Right hindlimb (tissue), 1 donor: ENCODE results near the gene DIPK1B.

Experiments used
- DNase-seq: peaks from one replicate; pipeline ENCODE4 v3.0.0-alpha.2; 2018

DIPK1B gene

GRCh38 chr9:136721339-136722092, 9.1 kb downstream of the DIPK1B start:
- DNase-seq, result no peak

DNA sequence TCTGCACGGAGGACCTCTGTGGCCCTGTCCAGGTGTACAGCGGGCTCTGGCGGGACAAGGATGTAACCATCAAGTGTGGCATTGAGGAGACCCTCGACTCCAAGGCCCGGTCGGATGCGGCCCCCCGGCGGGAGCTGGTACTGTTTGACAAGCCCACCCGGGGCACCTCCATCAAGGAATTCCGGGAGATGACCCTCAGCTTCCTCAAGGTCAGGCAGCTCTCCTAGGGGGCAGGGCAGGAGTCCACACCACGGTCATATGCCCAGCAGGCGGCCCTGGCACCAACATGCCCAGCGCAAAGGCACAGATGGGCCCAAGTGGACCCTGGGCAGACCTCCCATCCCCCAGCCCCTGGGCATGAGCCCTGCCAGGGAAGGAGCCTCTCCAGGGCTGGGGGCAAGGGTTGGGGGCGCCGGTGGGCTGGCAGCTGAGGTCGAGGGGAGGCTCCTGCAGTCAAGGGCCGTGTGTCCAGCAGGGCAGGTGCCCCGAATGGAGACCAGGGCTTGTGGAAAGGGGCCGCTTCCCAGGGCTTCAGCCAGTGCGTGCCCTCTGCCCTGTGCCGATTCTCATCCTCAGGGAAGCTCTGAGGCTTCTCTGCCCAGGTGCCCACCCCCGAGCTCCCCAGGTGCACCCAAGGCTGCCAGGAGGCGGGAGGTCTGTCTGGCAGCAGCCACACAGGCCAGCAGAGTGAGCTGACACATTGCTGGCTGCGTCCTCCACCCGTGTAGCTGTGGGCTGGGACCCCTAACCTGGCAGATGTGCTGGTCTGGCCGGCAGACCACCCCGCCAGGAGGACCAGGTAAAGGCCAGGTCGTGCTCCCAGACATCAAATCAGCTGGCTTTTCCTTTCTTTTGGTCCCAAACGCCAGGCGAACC, 10.0 kb downstream of the DIPK1B start:
- no peak for DNase-seq

GRCh38 chr9:136722969-136723356, 10.6 kb downstream of the DIPK1B start:
- DNase-seq, result no peak

DNA sequence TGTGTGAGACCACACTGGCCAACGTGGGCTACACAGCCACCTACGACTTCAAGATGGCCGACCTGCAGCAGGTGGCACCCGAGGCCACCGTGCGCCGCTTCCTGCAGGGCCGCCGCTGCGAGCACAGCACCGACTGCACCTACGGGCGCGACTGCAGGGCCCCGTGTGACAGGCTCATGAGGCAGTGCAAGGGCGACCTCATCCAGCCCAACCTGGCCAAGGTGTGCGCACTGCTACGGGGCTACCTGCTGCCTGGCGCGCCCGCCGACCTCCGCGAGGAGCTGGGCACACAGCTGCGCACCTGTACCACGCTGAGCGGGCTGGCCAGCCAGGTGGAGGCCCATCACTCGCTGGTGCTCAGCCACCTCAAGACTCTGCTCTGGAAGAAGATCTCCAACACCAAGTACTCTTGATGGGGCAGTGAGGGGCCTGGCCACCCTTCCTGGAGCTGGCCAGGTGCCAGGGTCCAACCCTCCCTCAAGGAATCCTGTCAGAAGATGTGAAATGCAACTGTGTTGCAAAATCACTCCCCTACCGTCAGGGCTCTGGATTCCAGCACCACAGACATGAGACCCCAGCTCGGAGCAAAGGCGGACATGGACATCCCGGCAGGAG, 11.1 kb downstream of the DIPK1B start:
- no peak for DNase-seq

DNA sequence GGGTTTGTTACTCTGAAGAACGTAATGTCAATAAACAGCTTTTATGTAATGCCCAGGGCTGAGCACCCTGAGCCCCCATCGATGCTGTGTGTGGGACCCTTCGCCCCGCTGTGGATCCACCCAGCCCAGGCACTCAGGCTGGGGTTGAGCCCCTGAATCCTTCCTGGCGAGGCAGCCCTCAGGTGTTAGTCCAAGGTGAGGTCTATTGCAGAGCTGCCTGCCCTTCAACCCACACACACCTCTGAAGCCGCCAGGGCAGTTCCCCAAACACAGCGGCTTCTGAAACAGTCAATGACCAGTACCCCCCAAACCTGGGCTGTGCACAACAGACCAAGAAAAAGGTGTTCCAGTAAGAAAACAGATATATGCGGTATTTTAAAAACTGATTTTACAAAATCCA, 11.6 kb downstream of the DIPK1B start:
- no peak for DNase-seq

DNA sequence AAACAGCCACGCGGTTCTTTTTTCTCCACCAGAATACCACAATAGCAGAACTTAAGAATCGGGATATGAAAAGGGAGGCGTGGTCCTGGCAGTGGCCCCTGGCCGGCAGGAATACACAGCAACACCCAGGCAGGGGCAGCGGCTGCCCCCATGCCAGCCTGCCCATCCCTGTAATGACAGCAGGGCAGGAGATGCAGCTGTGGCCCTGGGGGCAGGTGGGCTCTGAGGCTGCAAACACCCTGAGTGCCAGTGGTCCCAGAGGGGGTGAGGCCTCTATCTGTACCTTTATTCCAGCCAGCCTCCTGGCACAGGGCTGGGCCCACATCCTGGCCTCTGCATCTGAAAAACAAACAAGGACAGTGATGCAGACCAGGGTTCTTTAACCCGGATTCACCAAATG, 12.4 kb downstream of the DIPK1B start:
- no peak for DNase-seq

- DNase-seq, result no peak
These were observed 13.2 kb downstream of the DIPK1B start for GRCh38 chr9:136725612-136726011.

GRCh38 chr9:136726118-136726517, 13.7 kb downstream of the DIPK1B start:
- no peak for DNase-seq

GRCh38 chr9:136726631-136727191, 14.3 kb downstream of the DIPK1B start:
- DNase-seq, result no peak

DNA sequence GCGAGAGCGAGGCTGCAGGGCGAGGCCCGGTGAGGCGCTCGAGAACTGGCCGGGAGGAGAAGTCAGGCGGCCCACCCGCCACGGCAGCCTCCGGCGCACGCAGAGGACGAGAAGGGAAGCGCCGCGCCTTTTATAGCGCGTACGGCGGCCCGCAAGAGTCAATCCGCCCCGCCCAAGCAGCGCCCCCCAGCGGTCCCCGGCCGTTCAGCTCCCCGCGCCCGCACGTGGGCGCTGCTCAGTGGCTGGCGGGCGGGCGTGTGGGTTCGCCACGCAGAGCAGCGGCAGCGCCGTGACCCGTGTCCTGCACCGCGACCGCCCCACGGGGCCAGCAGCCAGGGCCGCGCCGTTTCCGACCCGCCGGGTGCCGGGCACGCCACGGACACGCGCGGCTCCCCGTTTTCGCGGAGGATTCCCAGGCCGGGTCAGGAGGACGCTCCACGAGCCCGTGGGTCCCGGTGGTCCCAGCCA, 15.7 kb downstream of the DIPK1B start:
- peak; percentile 92 for DNase-seq

GRCh38 chr9:136728548-136729123, 16.3 kb downstream of the DIPK1B start:
- no peak for DNase-seq

DNA sequence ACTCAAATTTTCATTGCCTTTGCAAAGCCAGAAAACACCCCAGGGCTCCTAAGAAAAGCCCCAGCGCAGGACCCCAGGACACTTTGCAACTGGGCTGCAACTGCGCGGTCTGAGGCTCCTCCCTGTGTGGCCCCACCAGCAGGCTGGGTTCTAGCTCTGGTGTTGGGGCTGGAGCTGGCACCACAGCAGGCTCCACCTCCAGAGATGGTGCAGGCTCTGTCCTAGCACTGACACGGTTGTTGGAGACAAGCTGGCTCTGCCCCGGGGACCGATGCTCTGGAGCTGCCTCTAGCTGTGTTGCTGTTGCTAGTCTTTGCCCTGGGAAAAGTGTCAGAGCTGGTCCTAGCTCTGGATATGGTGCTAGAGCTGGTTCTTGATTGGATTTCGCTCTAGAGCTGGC, 16.8 kb downstream of the DIPK1B start:
- no peak for DNase-seq

DNA sequence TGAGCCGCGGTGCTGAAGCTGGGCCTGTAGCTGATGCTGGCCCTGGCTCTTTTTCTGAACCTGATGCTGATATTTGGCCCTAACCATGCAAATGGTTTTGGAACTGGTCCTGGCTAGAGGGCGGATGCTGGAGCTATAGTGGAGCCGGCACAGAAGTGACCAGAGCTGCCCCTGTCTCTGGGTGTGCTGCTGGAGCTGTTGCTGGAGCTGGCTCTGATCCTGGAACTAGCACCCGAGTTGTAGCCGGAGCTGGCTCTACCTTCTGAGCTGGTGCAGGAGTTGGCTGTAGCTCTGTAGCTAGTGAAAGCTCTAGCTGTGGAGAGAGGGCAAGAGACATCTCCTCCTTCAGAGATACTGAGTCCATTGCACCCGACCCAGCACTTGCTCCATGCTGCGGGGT, 17.6 kb downstream of the DIPK1B start:
- DNase-seq, result no peak

- no peak for DNase-seq
These were observed 20.2 kb downstream of the DIPK1B start for GRCh38 chr9:136732444-136733178.

GRCh38 chr9:136733611-136734010, 21.2 kb downstream of the DIPK1B start:
- no peak for DNase-seq

DNA sequence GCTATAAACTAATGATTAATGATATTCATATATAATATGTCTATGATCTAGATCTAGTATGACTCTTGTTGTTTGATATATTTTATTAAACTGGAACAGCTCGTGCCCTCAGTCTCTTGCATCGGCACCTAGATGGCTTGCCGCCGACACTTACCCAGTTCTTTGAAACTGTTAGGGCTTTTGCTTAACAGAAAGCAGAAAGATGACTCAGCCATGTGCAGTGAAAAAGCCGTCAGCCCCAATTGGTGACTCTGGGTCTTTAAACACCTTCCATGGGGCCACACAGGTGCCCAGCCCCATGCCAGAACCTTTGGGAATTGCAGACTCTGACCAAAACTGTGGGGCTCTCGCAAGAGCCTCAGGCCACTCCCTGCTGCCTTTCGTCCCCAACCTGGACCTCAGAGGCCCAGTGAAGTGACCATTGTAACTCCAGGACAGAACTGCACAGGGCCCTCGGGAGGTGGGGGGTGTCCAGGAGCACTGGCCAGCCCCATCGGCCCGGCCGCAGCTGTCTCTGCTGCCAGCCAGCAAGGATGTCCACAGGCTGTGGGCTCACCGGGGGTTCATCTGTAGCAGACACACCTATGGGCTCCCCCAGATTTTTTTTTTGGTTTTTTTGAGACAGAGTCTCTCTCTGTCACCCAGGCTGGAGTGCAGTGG, 22.6 kb downstream of the DIPK1B start:
- DNase-seq, result no peak

DNA sequence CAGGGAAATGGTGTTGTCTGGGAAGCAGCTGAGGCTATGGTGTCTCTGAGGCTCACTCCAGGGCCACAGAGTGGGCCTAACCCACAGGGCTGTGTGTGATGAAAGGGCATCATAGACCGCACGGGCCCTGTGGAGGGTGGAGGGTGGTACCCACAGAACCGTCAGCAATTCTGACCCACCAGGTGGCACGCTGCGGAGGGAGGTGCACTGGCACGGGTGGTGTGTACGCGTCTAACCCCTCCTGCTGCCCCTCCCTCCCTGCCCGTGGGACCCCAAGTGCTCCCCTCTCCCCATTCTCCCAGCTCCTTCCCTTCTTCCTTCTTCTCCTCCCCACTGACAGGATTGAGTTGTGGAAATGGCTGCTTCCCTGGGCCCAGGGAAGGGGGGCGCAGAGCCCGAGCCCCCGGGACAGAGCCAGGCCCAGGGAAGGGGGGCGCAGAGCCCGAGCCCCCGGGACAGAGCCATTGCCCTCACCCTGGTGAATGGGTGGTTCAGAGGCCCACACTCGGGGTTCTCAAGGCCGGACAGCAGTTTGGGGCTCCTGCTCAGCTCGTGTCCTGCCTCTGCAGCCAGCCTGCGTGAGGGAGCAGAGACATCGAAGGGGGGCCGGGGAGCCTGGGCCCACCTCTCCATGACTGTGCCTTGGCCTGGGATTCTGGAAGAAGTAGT, 23.6 kb downstream of the DIPK1B start:
- DNase-seq, result no peak

DNA sequence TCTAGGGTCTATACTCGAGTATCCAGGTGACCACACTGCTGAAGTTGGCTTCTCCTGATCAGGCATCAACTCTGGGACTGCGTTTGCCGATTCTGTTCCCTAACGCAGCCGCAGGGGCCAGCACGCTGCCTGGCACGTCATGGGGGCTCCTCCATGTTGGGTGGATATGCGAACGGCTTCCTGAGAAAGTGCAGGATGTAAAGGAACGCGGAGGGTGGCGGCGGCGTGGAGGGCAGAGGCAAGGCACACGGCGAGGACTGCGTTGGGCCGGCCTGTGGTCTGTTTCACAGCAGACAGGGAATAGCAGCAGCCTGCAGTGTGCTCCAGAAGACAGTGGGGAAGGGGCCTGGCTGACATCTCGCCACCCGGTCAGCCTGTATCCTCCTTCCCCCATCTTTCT, 26.6 kb downstream of the DIPK1B start:
- DNase-seq, result no peak

DNA sequence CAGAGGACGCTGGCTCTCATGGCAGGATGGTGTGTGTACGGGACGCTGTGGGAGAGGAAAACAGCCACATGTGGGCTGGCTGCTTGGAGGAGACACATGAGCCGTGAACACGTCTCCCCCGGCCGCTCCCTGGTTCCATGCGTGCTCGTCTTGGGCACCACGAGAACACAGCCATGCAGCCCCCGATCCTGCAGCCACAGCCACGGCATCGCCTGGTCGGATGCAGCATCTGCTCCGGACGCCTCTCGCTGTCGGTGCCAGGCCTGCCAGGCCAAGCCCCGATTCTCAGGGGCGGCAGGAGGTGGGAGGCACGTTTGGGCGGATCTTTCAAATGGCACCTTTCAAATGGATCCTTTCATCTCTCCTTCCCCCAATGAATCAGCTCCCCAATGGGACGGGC, 27.1 kb downstream of the DIPK1B start:
- DNase-seq, result no peak

- no peak for DNase-seq
These were observed 27.7 kb downstream of the DIPK1B start for GRCh38 chr9:136740069-136740468.

DNA sequence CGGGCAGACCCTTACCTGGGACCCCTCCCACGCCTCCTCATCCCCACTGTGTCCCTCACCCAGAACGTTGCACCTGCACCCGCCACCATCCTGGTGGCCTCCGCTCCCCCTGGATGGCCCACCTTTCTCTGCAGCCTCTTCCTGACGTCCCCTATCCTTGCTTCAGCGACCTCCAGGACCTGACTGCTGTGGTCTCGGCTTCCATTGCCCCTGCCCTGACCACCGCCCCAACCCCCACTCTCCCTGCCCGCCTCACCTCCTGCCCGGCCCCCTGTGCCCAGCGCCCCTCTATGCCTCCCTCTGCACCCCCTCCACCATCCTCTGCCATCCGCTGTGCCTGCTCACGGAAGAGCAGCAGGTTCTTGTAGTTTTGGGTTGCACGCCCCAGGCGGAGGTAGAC, 28.1 kb downstream of the DIPK1B start:
- no peak for DNase-seq
